Measurements from ENCODE around the gene CAMTA1. TPM values are rescaled to one million over a fixed set of nuclear protein-coding genes. Genes with fewer than 3 reads are reported as not detected.

CAMTA1 gene
- total RNA-seq, 1 donor from 2014 or later = 77.6 TPM

GRCh38 chr1:6982860-6983259 lies 197.6 kb downstream of the CAMTA1 start:
- Mint-ChIP-seq H3K27me3 (ENCODE audit: low read depth, unreplicated experiment) (peaks cover 16% of the 10 kb centered on the region), H3K9me3 (ENCODE audit: unreplicated experiment) (peaks cover 5% of the 10 kb centered on the region), H3K4me1 (ENCODE audit: low read depth, unreplicated experiment) (peaks cover 2% of the 10 kb centered on the region), H3K4me3 (ENCODE audit: unreplicated experiment) (no peak overlapping the region), H3K36me3 (ENCODE audit: low read depth, unreplicated experiment) (no peaks in the 10 kb centered on the region), H3K27ac (ENCODE audit: unreplicated experiment) (no peak overlapping the region)
- H3K36me3 ChIP-seq (ENCODE audit: insufficient read depth, low read length) = no peaks in the 10 kb centered on the region
- H3K4me1 ChIP-seq (ENCODE audit: insufficient read depth, low read length) = no peaks in the 10 kb centered on the region
- no peaks in the 10 kb centered on the region for H4K20me1 ChIP-seq (ENCODE audit: insufficient read depth, low read length)
- H3K27ac ChIP-seq (ENCODE audit: low read depth, low read length) = no peak overlapping the region
- H3K79me2 ChIP-seq (ENCODE audit: insufficient read depth, low read length) = no peaks in the 10 kb centered on the region
- no peaks in the 10 kb centered on the region for H3K9me3 ChIP-seq (ENCODE audit: insufficient read depth, low read depth, low read length)
- no peak overlapping the region for H3K4me3 ChIP-seq (ENCODE audit: insufficient read depth, low read depth, low read length)
- H3K9ac ChIP-seq (ENCODE audit: low read length) = no peak overlapping the region
- TF ChIP-seq CTCF (IDR thresholded peaks at IDR 0.05; ENCODE audit: insufficient read depth, low read depth, low read length) (no peak), EZH2 (IDR thresholded peaks at IDR 0.05; ENCODE audit: insufficient read depth, low read length) (no peak)
- DNase-seq (ENCODE audit: low read depth) (no peak), FAIRE-seq (no peak)
- H3K4me2 ChIP-seq (ENCODE audit: low read length) = no peak overlapping the region
- peaks cover 10% of the 10 kb centered on the region for H3K27me3 ChIP-seq (ENCODE audit: insufficient read depth, low read length)
- H2AFZ ChIP-seq (ENCODE audit: low read depth, low read length) = no peak overlapping the region

GRCh38 chr1:6984536-6984935 lies 199.3 kb downstream of the CAMTA1 start:
- Histone ChIP-seq H3K36me3 (ENCODE audit: insufficient read depth, low read length) (no peaks in the 10 kb centered on the region), H3K4me1 (ENCODE audit: insufficient read depth, low read length) (no peaks in the 10 kb centered on the region), H3K79me2 (ENCODE audit: insufficient read depth, low read length) (no peaks in the 10 kb centered on the region), H4K20me1 (ENCODE audit: insufficient read depth, low read length) (no peaks in the 10 kb centered on the region), H3K4me2 (ENCODE audit: low read length) (no peak overlapping the region), H3K9ac (ENCODE audit: low read length) (no peak overlapping the region), H2AFZ (ENCODE audit: low read depth, low read length) (no peak overlapping the region), H3K27me3 (ENCODE audit: insufficient read depth, low read length) (peaks cover 10% of the 10 kb centered on the region), H3K27ac (ENCODE audit: low read depth, low read length) (no peak overlapping the region), H3K4me3 (ENCODE audit: insufficient read depth, low read depth, low read length) (no peak overlapping the region), H3K9me3 (ENCODE audit: insufficient read depth, low read depth, low read length) (no peaks in the 10 kb centered on the region)
- DNase-seq (ENCODE audit: low read depth) = no peak
- Mint-ChIP-seq H3K27me3 (ENCODE audit: low read depth, unreplicated experiment) (peaks cover 11% of the 10 kb centered on the region), H3K27ac (ENCODE audit: unreplicated experiment) (no peak overlapping the region), H3K4me3 (ENCODE audit: unreplicated experiment) (no peak overlapping the region), H3K4me1 (ENCODE audit: low read depth, unreplicated experiment) (peaks cover 2% of the 10 kb centered on the region), H3K36me3 (ENCODE audit: low read depth, unreplicated experiment) (no peaks in the 10 kb centered on the region), H3K9me3 (ENCODE audit: unreplicated experiment) (peaks cover 9% of the 10 kb centered on the region)
- TF ChIP-seq CTCF (IDR thresholded peaks at IDR 0.05; ENCODE audit: insufficient read depth, low read depth, low read length) (no peak), EZH2 (IDR thresholded peaks at IDR 0.05; ENCODE audit: insufficient read depth, low read length) (no peak)
- no peak for FAIRE-seq

GRCh38 chr1:6984986-6985385 lies 199.7 kb downstream of the CAMTA1 start:
- no peak overlapping the region for H3K4me2 ChIP-seq (ENCODE audit: low read length)
- no peak for TF ChIP-seq CTCF (IDR thresholded peaks at IDR 0.05; ENCODE audit: insufficient read depth, low read depth, low read length)
- no peak for TF ChIP-seq EZH2 (IDR thresholded peaks at IDR 0.05; ENCODE audit: insufficient read depth, low read length)
- no peak for FAIRE-seq
- no peak overlapping the region for H3K27ac Mint-ChIP-seq (ENCODE audit: unreplicated experiment)
- DNase-seq (ENCODE audit: low read depth) = no peak
- H3K27me3 ChIP-seq (ENCODE audit: insufficient read depth, low read length) = peaks cover 10% of the 10 kb centered on the region
- no peak overlapping the region for H3K27ac ChIP-seq (ENCODE audit: low read depth, low read length)
- no peaks in the 10 kb centered on the region for H3K36me3 ChIP-seq (ENCODE audit: insufficient read depth, low read length)
- no peaks in the 10 kb centered on the region for H3K79me2 ChIP-seq (ENCODE audit: insufficient read depth, low read length)
- H3K4me1 ChIP-seq (ENCODE audit: insufficient read depth, low read length) = no peaks in the 10 kb centered on the region
- no peaks in the 10 kb centered on the region for H3K36me3 Mint-ChIP-seq (ENCODE audit: low read depth, unreplicated experiment)
- H4K20me1 ChIP-seq (ENCODE audit: insufficient read depth, low read length) = no peaks in the 10 kb centered on the region
- peaks cover 3% of the 10 kb centered on the region for H3K4me1 Mint-ChIP-seq (ENCODE audit: low read depth, unreplicated experiment)
- H3K27me3 Mint-ChIP-seq (ENCODE audit: low read depth, unreplicated experiment) = peaks cover 10% of the 10 kb centered on the region
- H3K4me3 ChIP-seq (ENCODE audit: insufficient read depth, low read depth, low read length) = no peak overlapping the region
- no peak overlapping the region for H3K4me3 Mint-ChIP-seq (ENCODE audit: unreplicated experiment)
- no peak overlapping the region for H2AFZ ChIP-seq (ENCODE audit: low read depth, low read length)
- no peak overlapping the region for H3K9ac ChIP-seq (ENCODE audit: low read length)
- H3K9me3 ChIP-seq (ENCODE audit: insufficient read depth, low read depth, low read length) = no peaks in the 10 kb centered on the region
- H3K9me3 Mint-ChIP-seq (ENCODE audit: unreplicated experiment) = peaks cover 10% of the 10 kb centered on the region

All from astrocyte (in vitro differentiated cells and primary cell).